PC-3 (cell line): ENCODE measurements around the gene TCEAL5. TPM values are rescaled to one million over a fixed set of nuclear protein-coding genes. Genes with fewer than 3 reads are reported as not detected.

Source experiments
- ATAC-seq: fragments of 200-7000 bp; cut with Tn5 transposase; 2 replicates; pipeline ENCODE4 v1.9.1; 2020; ENCODE audit warnings: mild to moderate bottlenecking, moderate library complexity
- Bru-seq: library from RNA; stranded (reverse); fragments of 400-500 nt; gene quantifications from one replicate; lab custom pipeline; 2021; lab: Mats Ljungman, UMichigan
- BruChase-seq, 2 experiments: library from RNA; stranded (reverse); fragments of 400-500 nt; gene quantifications; one replicate each; lab custom pipeline; 2021; lab: Mats Ljungman, UMichigan
- BruUV-seq: library from RNA; stranded (reverse); fragments of 400-500 nt; replicated peaks from 2 replicates; lab custom pipeline; 2021; lab: Mats Ljungman, UMichigan
- CTCF ChIA-PET: fragments of 300-600 bp; sonication (Branson Sonifier 250); formaldehyde crosslinking; loops from one replicate; lab custom pipeline; 2022; ENCODE audit warnings: antibody characterized with exemption; lab: Charles Lee
- POLR2A ChIA-PET: fragments of 300-600 bp; sonication (Branson Sonifier 250); formaldehyde crosslinking; loops from one replicate; lab custom pipeline; 2022; ENCODE audit warnings: antibody characterized with exemption; ENCODE audit not compliant: unreplicated experiment; lab: Charles Lee
- DNase-seq: peaks from one replicate; pipeline ENCODE4 v3.0.0-alpha.2; 2015
- H2AFZ ChIP-seq: fragments of 300-600 bp; sonication (generic); 2 replicates; pipeline ENCODE4 v1.6.0; 2016; ENCODE audit warnings: antibody characterized with exemption, low read length
- H3F3A ChIP-seq: fragments of 300-600 bp; sonication (generic); one replicate; pipeline ENCODE4 v1.6.0; 2017; ENCODE audit warnings: antibody characterized with exemption, low read length, control low read depth, mild to moderate bottlenecking; ENCODE audit not compliant: unreplicated experiment
- H3K27ac ChIP-seq: fragments of 300-600 bp; sonication (generic); 2 replicates; pipeline ENCODE4 v1.5.1; 2016; ENCODE audit warnings: mild to moderate bottlenecking, low read length
- H3K27me3 ChIP-seq: fragments of 300-600 bp; sonication (generic); 2 replicates; pipeline ENCODE4 v1.6.1; 2016; ENCODE audit warnings: low read length, mixed read lengths
- H3K36me3 ChIP-seq: fragments of 300-600 bp; sonication (generic); 2 replicates; pipeline ENCODE4 v1.6.1; 2016; ENCODE audit warnings: low read depth, mixed run types, low read length, mixed read lengths
- H3K4me1 ChIP-seq: fragments of 300-600 bp; sonication (generic); 2 replicates; pipeline ENCODE4 v1.5.1; 2016; ENCODE audit warnings: low read length; ENCODE audit not compliant: insufficient read depth
- H3K4me2 ChIP-seq: fragments of 300-600 bp; sonication (generic); 2 replicates; pipeline ENCODE4 v1.6.0; 2016; ENCODE audit warnings: low read length
- H3K4me3 ChIP-seq: fragments of 300-600 bp; sonication (generic); 2 replicates; pipeline ENCODE4 v1.5.1; 2016; ENCODE audit warnings: mild to moderate bottlenecking, low read length, mixed read lengths
- H3K79me2 ChIP-seq: fragments of 300-600 bp; sonication (generic); 2 replicates; pipeline ENCODE4 v1.6.1; 2017; ENCODE audit warnings: low read length, mixed read lengths
- H3K9ac ChIP-seq: fragments of 300-600 bp; sonication (generic); 2 replicates; pipeline ENCODE4 v1.6.0; 2016; ENCODE audit warnings: mild to moderate bottlenecking, low read length
- H3K9me2 ChIP-seq: fragments of 300-600 bp; sonication (generic); replicated peaks from 2 replicates; pipeline ENCODE4 v1.6.1; 2016; ENCODE audit warnings: mixed run types, low read length, mixed read lengths
- H3K9me3 ChIP-seq: fragments of 300-600 bp; sonication (generic); 2 replicates; pipeline ENCODE4 v1.6.1; 2016; ENCODE audit warnings: low read length, mixed read lengths
- H4K20me1 ChIP-seq: fragments of 300-600 bp; sonication (generic); 2 replicates; pipeline ENCODE4 v1.6.1; 2016; ENCODE audit warnings: low read length, mixed read lengths
- EZH2 ChIP-seq: fragments of 300-600 bp; sonication (generic); IDR thresholded peaks from one replicate; pipeline ENCODE4 v1.6.1; 2017; ENCODE audit warnings: antibody characterized with exemption, mild to moderate bottlenecking, low read length; ENCODE audit not compliant: unreplicated experiment
- EZH2phosphoT487 ChIP-seq: fragments of 300-600 bp; sonication (generic); IDR thresholded peaks from 2 replicates; pipeline ENCODE4 v1.6.1; 2018; ENCODE audit warnings: mild to moderate bottlenecking, antibody characterized with exemption, low read length, borderline replicate concordance
- intact Hi-C: fragments of 100-400 bp; cut with micrococcal nuclease; formaldehyde crosslinking; loops from 2 replicates; pipeline ENCODE4 v1.9.0; 2023
- long read RNA-seq: library from polyadenylated mRNA; unstranded; transcript quantifications from one replicate; pipeline ENCODE4 v2.0.0, GENCODE V29; 2021; ENCODE audit not compliant: unreplicated experiment
- total RNA-seq: library from RNA; depleted of rRNA; stranded (reverse); fragments of >200 nt; gene quantifications from 2 replicates; pipeline ENCODE4 v1.2.3, GENCODE V29; 2014; rRNA removed
- TF ChIP-seq, protein P1 (sequence below): fragments of 300-600 bp; sonication (generic); conservative IDR thresholded peaks from 2 replicates; pipeline ENCODE4 v1.5.1; 2017; ENCODE audit warnings: antibody characterized with exemption, low read depth, mild to moderate bottlenecking, low read length

The TCEAL5 gene, protein sequence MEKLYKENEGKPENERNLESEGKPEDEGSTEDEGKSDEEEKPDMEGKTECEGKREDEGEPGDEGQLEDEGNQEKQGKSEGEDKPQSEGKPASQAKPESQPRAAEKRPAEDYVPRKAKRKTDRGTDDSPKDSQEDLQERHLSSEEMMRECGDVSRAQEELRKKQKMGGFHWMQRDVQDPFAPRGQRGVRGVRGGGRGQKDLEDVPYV
- total RNA-seq (not detected in 2 replicates), Bru-seq, nascent RNA (not detected), BruChase-seq, experiment 1, labeled RNA remaining after a 6-hour chase (not detected), BruChase-seq, experiment 2, labeled RNA remaining after a 2-hour chase (not detected)
- long read RNA-seq, result 0 reads

DNA sequence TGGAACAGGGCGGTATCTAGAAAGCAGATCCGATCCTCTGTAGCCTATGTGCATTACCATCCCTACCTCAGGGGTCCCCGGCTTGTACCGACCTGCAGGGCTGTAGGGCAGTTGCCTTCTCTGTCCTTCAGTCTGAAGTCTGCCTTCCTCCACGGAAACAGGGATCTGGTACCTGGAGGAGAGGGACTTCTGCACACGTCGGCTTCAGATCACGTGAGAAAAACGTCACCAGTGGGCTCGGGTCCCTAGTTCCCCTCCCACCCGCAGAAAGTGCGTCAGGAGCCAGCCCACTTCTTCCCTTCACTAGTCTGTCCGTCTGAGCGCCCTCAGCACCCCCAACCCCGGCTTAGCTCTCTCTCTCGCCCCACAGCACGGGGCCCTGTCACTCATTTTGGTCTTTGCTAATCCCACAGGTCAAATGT, at the start of gene TCEAL5:
TCEAL5 (minus strand) TSS at position 170 of the 422 bp plus-strand sequence. CDS start 2,187 bp downstream, outside the sequence.
- Histone ChIP-seq H3K9ac (no peak within 1 kb of the TSS), H3K36me3 (no peaks in the 10 kb centered on the region), H3K27me3 (peaks cover 75% of the 10 kb centered on the region), H3K79me2 (no peaks in the 10 kb centered on the region), H3K4me2 (no peak within 1 kb of the TSS), H3K4me1 (no peaks in the 10 kb centered on the region), H3K27ac (no peak within 1 kb of the TSS), H3K9me3 (no peaks in the 10 kb centered on the region), H3K9me2 (no peaks in the 10 kb centered on the region), H2AFZ (no peak within 1 kb of the TSS), H4K20me1 (no peaks in the 10 kb centered on the region), H3F3A (no peaks in the 10 kb centered on the region), H3K4me3 (no peak within 1 kb of the TSS)
- intact Hi-C loops, result no loop called here
- ChIA-PET POLR2A (no interaction called here), CTCF (no interaction called here)
- TF ChIP-seq, protein P1, sequence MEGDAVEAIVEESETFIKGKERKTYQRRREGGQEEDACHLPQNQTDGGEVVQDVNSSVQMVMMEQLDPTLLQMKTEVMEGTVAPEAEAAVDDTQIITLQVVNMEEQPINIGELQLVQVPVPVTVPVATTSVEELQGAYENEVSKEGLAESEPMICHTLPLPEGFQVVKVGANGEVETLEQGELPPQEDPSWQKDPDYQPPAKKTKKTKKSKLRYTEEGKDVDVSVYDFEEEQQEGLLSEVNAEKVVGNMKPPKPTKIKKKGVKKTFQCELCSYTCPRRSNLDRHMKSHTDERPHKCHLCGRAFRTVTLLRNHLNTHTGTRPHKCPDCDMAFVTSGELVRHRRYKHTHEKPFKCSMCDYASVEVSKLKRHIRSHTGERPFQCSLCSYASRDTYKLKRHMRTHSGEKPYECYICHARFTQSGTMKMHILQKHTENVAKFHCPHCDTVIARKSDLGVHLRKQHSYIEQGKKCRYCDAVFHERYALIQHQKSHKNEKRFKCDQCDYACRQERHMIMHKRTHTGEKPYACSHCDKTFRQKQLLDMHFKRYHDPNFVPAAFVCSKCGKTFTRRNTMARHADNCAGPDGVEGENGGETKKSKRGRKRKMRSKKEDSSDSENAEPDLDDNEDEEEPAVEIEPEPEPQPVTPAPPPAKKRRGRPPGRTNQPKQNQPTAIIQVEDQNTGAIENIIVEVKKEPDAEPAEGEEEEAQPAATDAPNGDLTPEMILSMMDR, result no peak
- TF ChIP-seq EZH2 (no peak), EZH2phosphoT487 (no peak)
- DNase-seq, result no peak
- no peak for ATAC-seq
- BruUV-seq, result no TSS peak

DNA sequence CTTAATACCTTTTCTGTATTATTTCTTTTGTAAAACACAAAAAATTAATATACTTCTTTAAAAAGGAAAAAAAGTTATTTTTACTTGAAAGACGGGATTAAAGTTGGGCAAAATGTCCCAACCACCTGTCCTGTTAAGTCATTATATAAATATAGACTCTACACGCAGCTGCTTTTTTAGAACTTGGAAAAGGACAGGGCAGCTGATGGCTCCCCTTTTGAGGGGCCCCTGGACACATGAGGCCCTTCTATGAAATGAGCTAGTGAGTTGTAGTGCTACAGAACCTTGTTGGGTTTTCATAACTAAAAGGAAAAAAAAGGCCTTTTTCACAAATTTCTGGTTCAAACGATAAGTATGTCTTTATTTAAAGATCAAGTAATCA, 34.8 kb upstream of the TCEAL5 start:
- POLR2A ChIA-PET, result no interaction called here
- ATAC-seq (no peak), DNase-seq (no peak)
- BruUV-seq, result no TSS peak
- no peaks in the 10 kb centered on the region for H3F3A ChIP-seq
- no peak overlapping the region for H3K9ac ChIP-seq
- peaks cover 3% of the 10 kb centered on the region; the same call in 1 of the 2 replicates for H3K4me1 ChIP-seq
- peak overlapping the region; percentile 68 for H3K4me3 ChIP-seq
- CTCF ChIA-PET, result no interaction called here
- intact Hi-C loops, result no loop called here
- H3K9me3 ChIP-seq, result no peaks in the 10 kb centered on the region
- H4K20me1 ChIP-seq, result no peaks in the 10 kb centered on the region
- H3K9me2 ChIP-seq, result no peaks in the 10 kb centered on the region
- no peaks in the 10 kb centered on the region for H3K79me2 ChIP-seq
- no peaks in the 10 kb centered on the region for H3K36me3 ChIP-seq
- TF ChIP-seq EZH2phosphoT487 (no peak), EZH2 (no peak)
- TF ChIP-seq, protein P1, result no peak
- peak overlapping the region; percentile 83; the same call in 1 of the 2 replicates for H2AFZ ChIP-seq
- no peak overlapping the region for H3K27ac ChIP-seq
- 0 out of 2 replicates have a peak, but pooled peaks cover 5% of the 10 kb centered on the region for H3K27me3 ChIP-seq
- peak overlapping the region; percentile 84 for H3K4me2 ChIP-seq
